Type B pancreatic cell (in vitro differentiated cells): Measurements from ENCODE around the gene IL16. TPM values are rescaled to one million over a fixed set of nuclear protein-coding genes. Genes with fewer than 3 reads are reported as not detected.

Source experiments
- DNase-seq: peaks from one replicate; pipeline ENCODE4 v3.0.0; 2021; ENCODE audit warnings: mixed read lengths; ENCODE audit not compliant: unreplicated experiment; ENCODE audit errors: extremely low spot score
- H3K27ac Mint-ChIP-seq: 2 replicates; pipeline ENCODE4 v1.8.0; 2021; ENCODE audit warnings: mild to moderate bottlenecking, mixed read lengths
- H3K27me3 Mint-ChIP-seq: 2 replicates; pipeline ENCODE4 v1.8.0; 2021; ENCODE audit warnings: mixed read lengths
- H3K36me3 Mint-ChIP-seq: 2 replicates; pipeline ENCODE4 v1.8.0; 2021; ENCODE audit warnings: mixed read lengths
- H3K4me1 Mint-ChIP-seq: one replicate; pipeline ENCODE4 v1.8.0; 2021; ENCODE audit warnings: mixed read lengths; ENCODE audit not compliant: unreplicated experiment
- H3K4me3 Mint-ChIP-seq: 2 replicates; pipeline ENCODE4 v1.8.0; 2021; ENCODE audit warnings: mild to moderate bottlenecking, mixed read lengths
- H3K9me3 Mint-ChIP-seq: 2 replicates; pipeline ENCODE4 v1.8.0; 2021; ENCODE audit warnings: mixed read lengths
- total RNA-seq: library from RNA; stranded (reverse); gene quantifications from 2 replicates; pipeline ENCODE4 v1.2.1, GENCODE V29; 2021; ENCODE audit warnings: low replicate concordance
- TF ChIP-seq, protein P1 (sequence below): fragments of 200-600 bp; sonication (generic); conservative IDR thresholded peaks from 2 replicates; pipeline ENCODE4 v1.5.0; 2021; ENCODE audit warnings: antibody characterized with exemption, mild to moderate bottlenecking

Gene IL16
- total RNA-seq, 1 donor from 2014 or later: 0.14 TPM

DNA sequence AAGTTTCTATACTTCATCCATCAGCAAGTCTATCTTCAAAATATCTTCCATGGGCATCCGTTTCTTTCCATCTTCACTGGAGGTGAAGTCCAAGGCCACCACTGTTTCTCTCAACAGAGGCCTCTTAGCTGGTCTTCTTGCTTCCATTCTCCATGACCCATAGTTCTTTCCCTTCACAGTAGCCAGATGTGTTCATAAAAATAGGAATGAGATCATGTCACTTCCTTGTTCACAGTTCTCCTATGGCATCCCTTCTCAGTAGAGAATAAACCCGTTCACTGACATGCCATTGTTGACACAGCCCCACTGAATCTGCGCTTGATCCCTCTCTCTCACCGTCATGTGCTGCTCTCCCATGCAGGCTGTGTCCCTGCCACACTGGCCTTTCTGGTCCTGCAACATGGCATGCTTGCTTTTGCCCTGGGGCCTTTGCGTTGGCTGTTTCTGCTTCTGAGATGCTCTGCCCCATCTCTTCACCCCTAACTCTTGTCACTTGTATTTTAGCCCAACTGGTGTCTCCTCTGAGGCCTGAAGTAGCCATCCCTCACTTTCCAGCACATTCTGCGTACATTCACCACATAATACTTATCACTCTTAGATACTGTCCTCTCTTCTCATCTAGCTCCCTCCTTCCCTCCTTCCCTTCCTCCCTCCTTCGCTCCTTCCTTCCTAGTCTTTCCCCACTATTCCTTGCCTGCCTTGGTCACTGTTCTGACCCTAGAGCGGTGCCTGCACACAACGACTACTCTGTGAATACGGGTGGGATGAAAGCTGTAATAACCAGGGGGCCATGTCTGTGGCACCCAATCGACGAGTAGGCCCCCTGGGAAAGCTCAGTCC, 85.3 kb downstream of the IL16 start:
- Mint-ChIP-seq H3K9me3 (peaks cover 8% of the 10 kb centered on the region), H3K27ac (peak overlapping the region; percentile 90), H3K4me1 (peaks cover 9% of the 10 kb centered on the region), H3K4me3 (peak overlapping the region; percentile 8), H3K27me3 (no peaks in the 10 kb centered on the region), H3K36me3 (peaks cover 1% of the 10 kb centered on the region)
- TF ChIP-seq, protein P1, sequence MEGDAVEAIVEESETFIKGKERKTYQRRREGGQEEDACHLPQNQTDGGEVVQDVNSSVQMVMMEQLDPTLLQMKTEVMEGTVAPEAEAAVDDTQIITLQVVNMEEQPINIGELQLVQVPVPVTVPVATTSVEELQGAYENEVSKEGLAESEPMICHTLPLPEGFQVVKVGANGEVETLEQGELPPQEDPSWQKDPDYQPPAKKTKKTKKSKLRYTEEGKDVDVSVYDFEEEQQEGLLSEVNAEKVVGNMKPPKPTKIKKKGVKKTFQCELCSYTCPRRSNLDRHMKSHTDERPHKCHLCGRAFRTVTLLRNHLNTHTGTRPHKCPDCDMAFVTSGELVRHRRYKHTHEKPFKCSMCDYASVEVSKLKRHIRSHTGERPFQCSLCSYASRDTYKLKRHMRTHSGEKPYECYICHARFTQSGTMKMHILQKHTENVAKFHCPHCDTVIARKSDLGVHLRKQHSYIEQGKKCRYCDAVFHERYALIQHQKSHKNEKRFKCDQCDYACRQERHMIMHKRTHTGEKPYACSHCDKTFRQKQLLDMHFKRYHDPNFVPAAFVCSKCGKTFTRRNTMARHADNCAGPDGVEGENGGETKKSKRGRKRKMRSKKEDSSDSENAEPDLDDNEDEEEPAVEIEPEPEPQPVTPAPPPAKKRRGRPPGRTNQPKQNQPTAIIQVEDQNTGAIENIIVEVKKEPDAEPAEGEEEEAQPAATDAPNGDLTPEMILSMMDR: no peak
- DNase-seq: no peak

DNA sequence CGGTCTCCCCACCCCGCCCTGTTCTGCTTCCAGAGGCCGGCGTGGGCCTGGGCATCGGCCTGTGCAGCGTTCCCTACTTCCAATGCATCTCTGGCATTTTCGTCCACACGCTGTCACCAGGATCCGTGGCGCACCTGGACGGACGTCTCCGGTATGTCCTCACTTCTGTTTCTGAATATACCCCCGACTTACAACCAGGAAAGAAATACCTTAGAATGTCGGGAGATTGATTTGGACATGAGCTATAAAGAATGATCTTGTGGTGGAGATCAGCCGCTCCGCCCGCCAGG, 85.9 kb downstream of the IL16 start:
- TF ChIP-seq, protein P1: no peak
- H3K27ac Mint-ChIP-seq: no peak overlapping the region
- peaks cover 9% of the 10 kb centered on the region for H3K4me1 Mint-ChIP-seq
- H3K4me3 Mint-ChIP-seq: no peak overlapping the region
- no peaks in the 10 kb centered on the region for H3K36me3 Mint-ChIP-seq
- H3K27me3 Mint-ChIP-seq: no peaks in the 10 kb centered on the region
- DNase-seq: no peak
- H3K9me3 Mint-ChIP-seq: peaks cover 6% of the 10 kb centered on the region

DNA sequence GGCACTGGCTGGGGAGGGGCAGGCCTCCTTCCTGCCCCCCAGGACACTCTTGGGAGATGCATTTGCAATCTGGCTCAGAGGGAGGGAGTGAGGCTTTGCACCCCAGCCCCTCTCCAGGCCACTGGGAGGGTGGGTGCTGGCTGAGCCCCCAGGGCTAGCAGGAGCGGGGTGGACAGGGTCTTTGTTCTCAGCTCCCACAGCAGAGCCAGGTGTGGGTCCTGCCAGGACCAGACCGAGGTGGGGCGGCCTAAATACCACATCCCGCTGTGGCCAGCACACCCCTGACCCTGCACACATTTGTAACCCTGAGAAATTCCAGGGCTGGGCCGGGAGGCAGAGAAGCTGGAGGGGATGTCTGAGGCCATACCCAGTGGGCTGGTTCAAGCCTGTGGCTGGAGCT, 86.2 kb downstream of the IL16 start:
- H3K4me3 Mint-ChIP-seq: no peak overlapping the region
- no peak for DNase-seq
- H3K27me3 Mint-ChIP-seq: no peaks in the 10 kb centered on the region
- H3K36me3 Mint-ChIP-seq: no peaks in the 10 kb centered on the region
- peaks cover 9% of the 10 kb centered on the region for H3K4me1 Mint-ChIP-seq
- TF ChIP-seq, protein P1: no peak
- no peak overlapping the region for H3K27ac Mint-ChIP-seq
- peaks cover 6% of the 10 kb centered on the region for H3K9me3 Mint-ChIP-seq

DNA sequence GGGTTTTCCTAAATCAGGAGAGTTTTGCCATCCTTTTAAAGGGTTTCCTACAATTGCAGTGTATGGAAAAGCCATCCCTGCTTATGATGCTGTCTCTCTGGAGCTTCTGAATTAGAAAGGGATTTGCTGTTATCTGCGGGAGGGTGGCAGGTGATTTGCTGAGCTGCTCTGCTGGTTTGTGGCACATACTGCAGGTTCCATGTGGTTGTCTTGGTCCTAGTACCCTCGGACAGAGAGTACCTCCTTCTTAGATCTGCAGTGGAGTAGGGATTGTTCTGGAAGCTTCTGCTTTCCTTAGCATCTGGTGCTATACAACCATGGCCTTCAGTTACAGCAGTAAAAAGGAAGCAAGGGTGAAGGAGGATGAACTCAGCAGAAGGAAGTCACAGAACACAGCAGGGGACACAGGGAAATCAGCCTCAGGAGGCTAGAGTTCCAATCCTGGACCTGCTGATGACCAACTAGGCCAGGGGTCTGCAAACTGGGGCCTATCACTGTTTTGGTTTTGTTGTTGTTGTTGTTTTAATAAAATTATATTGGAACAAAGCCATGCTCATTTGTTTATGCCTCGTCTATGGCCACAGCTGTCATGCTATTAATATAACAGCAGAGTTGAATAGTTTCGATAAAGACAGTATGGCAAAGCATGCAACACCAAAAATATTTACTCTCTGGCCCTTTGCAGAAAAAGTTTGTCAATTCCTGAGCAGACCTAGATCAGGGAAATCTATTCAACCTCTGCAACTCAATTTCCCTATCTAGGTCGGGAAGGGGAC, 87.8 kb downstream of the IL16 start:
- H3K4me3 Mint-ChIP-seq: no peak overlapping the region

DNA sequence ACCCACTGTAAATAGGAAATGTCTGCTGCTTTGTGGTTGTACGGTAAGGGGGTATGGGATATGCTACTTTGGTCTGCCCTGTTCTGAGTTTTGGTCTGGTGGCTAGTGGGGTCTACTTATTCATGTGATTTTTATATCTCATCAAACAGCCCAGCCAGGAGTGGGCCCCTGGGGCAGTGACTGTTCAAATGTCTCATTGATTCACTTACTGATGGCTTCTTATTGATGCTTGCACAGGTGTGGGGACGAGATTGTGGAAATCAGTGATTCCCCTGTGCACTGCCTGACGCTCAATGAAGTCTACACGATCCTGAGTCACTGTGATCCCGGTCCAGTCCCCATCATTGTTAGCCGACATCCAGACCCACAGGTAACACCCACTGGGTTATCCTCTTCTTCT, 88.8 kb downstream of the IL16 start:
- peaks cover 6% of the 10 kb centered on the region for H3K9me3 Mint-ChIP-seq
- no peak for DNase-seq

More for the DNA sequence above, 87.8 kb downstream of the IL16 start:
- DNase-seq: no peak
- TF ChIP-seq, protein P1: no peak
- peaks cover 6% of the 10 kb centered on the region for H3K9me3 Mint-ChIP-seq
- H3K4me1 Mint-ChIP-seq: peaks cover 9% of the 10 kb centered on the region
- no peak overlapping the region for H3K27ac Mint-ChIP-seq
- no peaks in the 10 kb centered on the region for H3K36me3 Mint-ChIP-seq
- no peaks in the 10 kb centered on the region for H3K27me3 Mint-ChIP-seq

More for the DNA sequence above, 88.8 kb downstream of the IL16 start:
- TF ChIP-seq, protein P1: no peak
- Mint-ChIP-seq H3K36me3 (no peaks in the 10 kb centered on the region), H3K4me1 (peaks cover 9% of the 10 kb centered on the region), H3K27ac (no peak overlapping the region), H3K4me3 (no peak overlapping the region), H3K27me3 (no peaks in the 10 kb centered on the region)
